ENCODE data around the gene TSPEAR. TPM values are rescaled to one million over a fixed set of nuclear protein-coding genes. Genes with fewer than 3 reads are reported as not detected.

TSPEAR gene
- total and polyA plus RNA-seq, 2 donors from 2014 or later, result 0.09 to 0.22 TPM

GRCh38 chr21:44653123-44653522 lies 58.2 kb downstream of the TSPEAR start:
- DNase-seq (no peak), FAIRE-seq (no peak)
- H3K27ac ChIP-seq (ENCODE audit: low read depth in 2 of 2, low read length in 2 of 2), result no peak overlapping the region
- H3K9me3 ChIP-seq (ENCODE audit: control insufficient read depth in 2 of 3, insufficient read depth in 1 of 3, low read length in 3 of 3), result peaks cover 0 to 11% (median 4%) of the 10 kb centered on the region in 3 donors
- no peak overlapping the region for H3K4me3 ChIP-seq (ENCODE audit: low read length in 3 of 3)
- no peaks in the 10 kb centered on the region for H3K36me3 ChIP-seq (ENCODE audit: control insufficient read depth in 2 of 3, insufficient read depth in 3 of 3, low read length in 3 of 3)
- no peak overlapping the region for H3K9ac ChIP-seq (ENCODE audit: low read length in 3 of 3)
- H3K27me3 ChIP-seq (ENCODE audit: control insufficient read depth, insufficient read depth, low read length), result no peaks in the 10 kb centered on the region
- TF ChIP-seq CTCF (IDR thresholded peaks at IDR 0.05; ENCODE audit: borderline replicate concordance, extremely low read depth, insufficient read depth), result no peak
- H3K4me1 ChIP-seq (ENCODE audit: control insufficient read depth in 2 of 3, insufficient read depth in 2 of 3, low read depth in 1 of 3, low read length in 3 of 3), result no peaks in the 10 kb centered on the region
- intact Hi-C loops (cut with DNase I), result no loop called here

GRCh38 chr21:44650973-44651675 lies 60.2 kb downstream of the TSPEAR start:
- no peak overlapping the region for H3K9ac ChIP-seq (ENCODE audit: low read length in 3 of 3)
- H3K36me3 ChIP-seq (ENCODE audit: control insufficient read depth in 2 of 3, insufficient read depth in 3 of 3, low read length in 3 of 3), result no peaks in the 10 kb centered on the region
- FAIRE-seq (no peak), DNase-seq (no peak)
- H3K27ac ChIP-seq (ENCODE audit: low read depth in 2 of 2, low read length in 2 of 2), result no peak overlapping the region
- no peak overlapping the region for H3K4me3 ChIP-seq (ENCODE audit: low read length in 3 of 3)
- H3K9me3 ChIP-seq (ENCODE audit: control insufficient read depth in 2 of 3, insufficient read depth in 1 of 3, low read length in 3 of 3), result peaks cover 0 to 3% (median 0%) of the 10 kb centered on the region in 3 donors
- intact Hi-C loops (cut with DNase I), result no loop called here
- H3K27me3 ChIP-seq (ENCODE audit: control insufficient read depth, insufficient read depth, low read length), result no peaks in the 10 kb centered on the region
- H3K4me1 ChIP-seq (ENCODE audit: control insufficient read depth in 2 of 3, insufficient read depth in 2 of 3, low read depth in 1 of 3, low read length in 3 of 3), result no peaks in the 10 kb centered on the region
- TF ChIP-seq CTCF (IDR thresholded peaks at IDR 0.05; ENCODE audit: borderline replicate concordance, extremely low read depth, insufficient read depth), result no peak

DNA sequence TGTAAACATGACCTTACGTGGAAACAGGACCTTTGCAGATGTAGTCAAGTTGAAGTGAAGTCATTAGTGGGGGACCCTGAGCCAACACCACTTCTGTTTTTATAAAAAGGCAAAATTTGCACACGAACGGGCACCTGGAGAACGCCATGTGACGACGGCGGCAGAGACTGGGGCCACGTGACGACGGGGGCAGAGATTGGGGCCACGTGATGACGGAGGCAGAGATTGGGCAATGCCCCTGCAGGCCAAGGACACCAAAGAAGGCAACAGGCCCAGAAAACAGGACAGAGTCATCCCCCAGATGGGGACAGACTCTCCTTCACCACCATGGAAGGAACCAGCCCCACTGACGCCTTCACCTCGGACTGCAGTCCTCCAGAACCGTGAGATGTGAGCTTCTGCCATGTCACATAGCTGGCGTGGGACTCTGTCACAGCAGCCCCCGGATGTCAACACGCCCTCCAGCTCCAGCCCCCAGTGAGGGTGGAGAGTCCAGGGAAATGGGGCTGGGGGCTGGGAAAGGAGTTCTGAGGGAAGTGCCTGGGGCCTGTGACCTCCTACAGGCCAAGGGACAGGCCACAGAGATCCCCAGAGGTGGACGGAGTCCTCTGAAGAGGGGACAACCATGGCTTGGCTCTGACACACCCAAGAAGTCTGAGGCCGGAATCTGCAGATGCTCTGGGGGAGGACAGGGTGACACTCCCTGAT lies 61.0 kb downstream of the TSPEAR start:
- no peaks in the 10 kb centered on the region for H3K36me3 ChIP-seq (ENCODE audit: control insufficient read depth in 2 of 3, insufficient read depth in 3 of 3, low read length in 3 of 3)
- no peaks in the 10 kb centered on the region for H3K27me3 ChIP-seq (ENCODE audit: control insufficient read depth, insufficient read depth, low read length)
- DNase-seq (no peak), FAIRE-seq (no peak)
- H3K27ac ChIP-seq (ENCODE audit: low read depth in 2 of 2, low read length in 2 of 2), result no peak overlapping the region
- H3K9me3 ChIP-seq (ENCODE audit: control insufficient read depth in 2 of 3, insufficient read depth in 1 of 3, low read length in 3 of 3), result no peaks in the 10 kb centered on the region
- no peak overlapping the region for H3K9ac ChIP-seq (ENCODE audit: low read length in 3 of 3)
- H3K4me3 ChIP-seq (ENCODE audit: low read length in 3 of 3), result no peak overlapping the region
- no peaks in the 10 kb centered on the region for H3K4me1 ChIP-seq (ENCODE audit: control insufficient read depth in 2 of 3, insufficient read depth in 2 of 3, low read depth in 1 of 3, low read length in 3 of 3)
- intact Hi-C loops (cut with DNase I), result no loop called here
- TF ChIP-seq CTCF (IDR thresholded peaks at IDR 0.05; ENCODE audit: borderline replicate concordance, extremely low read depth, insufficient read depth), result no peak

Measured in kidney (tissue), 14 donors.